AG09309 (cell line): Measurements from ENCODE around the gene UBE3B.

Source experiments
- DNase-seq: peaks from one replicate; pipeline ENCODE4 v3.0.0-alpha.2; 2010; ENCODE audit warnings: low read depth
- H3K4me3 ChIP-seq: 2 replicates; pipeline ENCODE4 v1.5.1; 2011; ENCODE audit warnings: mild to moderate bottlenecking, low read depth, low read length, moderate library complexity; ENCODE audit not compliant: control insufficient read depth
- CTCF ChIP-seq: IDR thresholded peaks from 2 replicates; pipeline ENCODE4 v1.5.1; 2011; ENCODE audit warnings: mild to moderate bottlenecking, low read depth, low read length, inconsistent platforms; ENCODE audit not compliant: insufficient read depth, control insufficient read depth; ENCODE audit errors: missing control alignments

The UBE3B gene

DNA sequence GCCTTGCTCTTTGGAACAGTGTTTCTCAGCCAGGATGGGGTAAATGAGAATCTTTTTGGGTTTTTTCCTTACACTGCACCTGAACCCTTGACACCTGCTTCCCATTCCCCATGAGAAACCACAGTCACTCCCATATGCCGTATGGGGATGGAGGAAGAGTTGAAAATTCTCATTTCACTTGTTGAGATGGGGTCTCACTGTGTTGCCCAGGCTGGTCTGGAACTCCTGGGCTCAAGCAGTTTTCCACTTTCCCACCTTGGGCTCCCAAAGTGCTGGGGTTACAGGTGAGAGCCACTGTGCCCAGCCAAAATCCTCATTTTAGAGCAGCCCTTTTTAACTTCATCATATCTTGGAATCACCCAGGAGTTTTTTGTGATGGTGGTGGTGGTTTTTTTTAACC is 99.9 kb downstream of the UBE3B start:
- H3K4me3 ChIP-seq: no peak overlapping the region
- no peak for TF ChIP-seq CTCF
- DNase-seq: no peak

GRCh38 chr12:109578330-109578927 is 101.0 kb downstream of the UBE3B start:
- no peak for DNase-seq
- no peak for TF ChIP-seq CTCF

DNA sequence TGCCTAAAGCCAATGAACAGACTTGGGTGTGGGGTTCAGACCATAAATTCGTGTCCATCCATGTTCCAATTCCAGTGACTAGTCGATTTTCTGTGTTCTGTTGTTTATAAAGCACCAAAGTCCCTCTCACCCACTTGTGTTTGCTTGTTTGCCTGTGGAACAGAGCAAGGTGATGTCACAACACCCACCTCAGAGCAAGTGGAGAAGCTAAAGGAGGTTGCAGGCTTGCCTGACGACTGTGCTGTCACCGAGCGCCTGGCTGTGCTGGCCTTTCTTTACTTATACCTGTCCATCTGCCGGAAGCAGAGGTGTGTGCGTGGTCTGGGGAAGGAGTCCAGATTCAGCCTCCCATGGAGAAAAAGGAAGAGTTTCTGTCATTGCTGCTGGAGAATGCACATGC is 102.2 kb downstream of the UBE3B start:
- no peak overlapping the region for H3K4me3 ChIP-seq
- TF ChIP-seq CTCF: no peak
- DNase-seq: no peak

More at GRCh38 chr12:109578330-109578927, 101.0 kb downstream of the UBE3B start:
- no peak overlapping the region for H3K4me3 ChIP-seq

- TF ChIP-seq CTCF: no peak
- no peak overlapping the region for H3K4me3 ChIP-seq
- no peak for DNase-seq
Observed at GRCh38 chr12:109580272-109580671, 102.8 kb downstream of the UBE3B start.

DNA sequence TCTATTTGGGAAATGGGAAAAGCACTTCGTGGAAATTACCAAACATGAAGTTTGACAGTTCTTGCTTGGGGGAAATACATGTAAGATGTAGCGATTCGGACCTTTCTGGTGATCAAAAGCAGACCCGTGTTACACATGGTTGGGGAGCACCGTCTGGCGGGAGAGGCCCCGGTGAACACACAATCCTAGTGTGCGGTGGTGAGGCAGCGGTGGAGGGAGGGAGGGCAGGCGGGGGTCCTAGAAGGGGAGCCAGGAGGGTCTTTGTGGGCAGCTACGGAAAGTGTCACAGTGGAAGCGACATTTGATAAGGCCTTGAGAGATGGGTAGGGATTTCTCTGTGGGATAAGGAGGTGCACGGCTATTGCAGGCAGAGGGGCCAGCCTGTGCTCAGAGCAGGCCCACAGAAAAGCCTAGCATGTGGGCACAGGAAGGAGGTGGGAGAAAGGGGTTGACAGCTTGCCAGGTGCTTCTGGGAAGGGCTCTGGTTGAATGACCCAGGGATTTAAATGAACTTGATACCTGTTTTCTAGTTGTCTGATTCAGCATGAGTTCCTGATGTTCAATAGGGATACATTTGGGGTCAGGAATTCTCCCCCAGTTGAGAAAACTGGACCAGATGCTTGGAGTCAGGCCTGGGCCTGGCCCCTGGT is 103.4 kb downstream of the UBE3B start:
- DNase-seq: no peak
- no peak for TF ChIP-seq CTCF
- no peak overlapping the region for H3K4me3 ChIP-seq

DNA sequence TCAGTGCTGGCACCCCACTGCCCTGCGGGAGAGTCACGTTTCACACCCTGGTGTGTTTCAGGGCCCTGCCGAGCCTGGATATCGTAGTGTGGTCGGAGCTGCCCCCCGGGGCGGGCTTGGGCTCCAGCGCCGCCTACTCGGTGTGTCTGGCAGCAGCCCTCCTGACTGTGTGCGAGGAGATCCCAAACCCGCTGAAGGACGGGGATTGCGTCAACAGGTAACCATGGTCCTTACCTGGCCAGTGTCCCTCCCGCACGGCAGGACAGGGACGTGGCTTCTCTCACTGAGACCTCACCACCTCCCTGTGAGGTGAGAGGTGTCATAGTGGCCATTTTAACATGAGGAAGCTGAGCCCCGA is 103.9 kb downstream of the UBE3B start:
- H3K4me3 ChIP-seq: no peak overlapping the region
- TF ChIP-seq CTCF: no peak
- DNase-seq: no peak
